ACHN (cell line): ENCODE data around the gene DR1.

Experiments
- DNase-seq: peaks from one replicate; pipeline ENCODE4 v3.0.0-alpha.2; 2015
- in situ Hi-C: cut with HindIII; loops from 2 replicates; pipeline ENCODE4 v1.10.0; 2017; ENCODE audit warnings: low sequenced_read_pairs, low pct_ligation_motif_present, low pct_unique_long_range_greater_than_20kb

The DR1 gene

GRCh38 chr1:93345633-93346420 is at the start of gene DR1:
Gene DR1 (plus strand): TSS chr1:93345907. CDS start chr1:93346646, 739 bp downstream.
- DNase-seq = peak; percentile 89
- in situ Hi-C loops = no loop called here

- no peak for DNase-seq
- in situ Hi-C loops = no loop called here
Measured at GRCh38 chr1:93296555-93297154, 49.1 kb upstream of the DR1 start.

- in situ Hi-C loops = no loop called here
- DNase-seq = no peak
Measured at GRCh38 chr1:93301131-93301530, 44.6 kb upstream of the DR1 start.

GRCh38 chr1:93302078-93302477 is 43.6 kb upstream of the DR1 start:
- no peak for DNase-seq
- in situ Hi-C loops = no loop called here

DNA sequence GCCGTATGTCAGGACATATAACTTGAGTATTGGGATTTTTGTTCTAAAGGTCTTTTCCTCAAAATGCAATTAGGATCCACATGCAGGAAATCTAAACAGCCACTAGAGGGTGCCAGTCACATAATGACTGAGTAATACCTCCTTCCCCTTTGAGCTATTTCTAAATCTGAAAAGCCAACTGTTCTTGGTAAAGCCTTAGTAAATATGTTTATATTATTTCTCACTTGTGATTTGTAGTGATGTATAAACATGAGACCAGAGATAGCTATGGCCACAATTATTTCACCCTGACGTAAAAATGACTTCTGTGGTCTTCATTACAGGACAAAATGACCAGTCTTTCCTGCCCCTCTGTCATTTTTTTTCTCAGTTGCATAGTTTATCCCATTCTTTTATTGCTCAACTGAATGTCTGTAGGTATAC is 41.0 kb upstream of the DR1 start:
- DNase-seq = peak; percentile 68
- in situ Hi-C loops = no loop called here

GRCh38 chr1:93306920-93307319 is 38.8 kb upstream of the DR1 start:
- no peak for DNase-seq
- in situ Hi-C loops = no loop called here

GRCh38 chr1:93313026-93313425 is 32.7 kb upstream of the DR1 start:
- no peak for DNase-seq
- in situ Hi-C loops = no loop called here

DNA sequence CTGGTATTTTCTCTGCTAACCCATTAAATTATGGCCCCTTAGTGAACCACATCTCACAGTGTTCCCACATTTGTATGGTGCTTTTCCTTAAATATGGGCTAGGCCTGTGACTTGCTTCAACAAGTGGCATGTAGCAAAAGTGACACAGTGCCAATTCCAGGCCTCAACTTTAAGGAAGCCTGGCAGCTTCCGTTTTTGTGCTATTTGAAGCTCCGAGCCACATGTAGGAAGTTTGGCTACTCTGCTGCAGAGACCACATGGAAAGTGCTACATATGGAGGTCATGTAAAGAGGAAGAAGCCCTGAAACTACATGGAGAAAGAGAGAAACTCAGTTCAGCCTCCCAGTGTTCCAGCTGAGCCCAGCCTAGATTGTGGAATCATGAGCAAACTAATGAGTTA is 28.5 kb upstream of the DR1 start:
- DNase-seq = no peak
- in situ Hi-C loops = no loop called here

GRCh38 chr1:93317943-93318342 is 27.8 kb upstream of the DR1 start:
- DNase-seq = no peak
- in situ Hi-C loops = no loop called here

GRCh38 chr1:93321720-93322119 is 24.0 kb upstream of the DR1 start:
- in situ Hi-C loops = no loop called here
- DNase-seq = no peak

DNA sequence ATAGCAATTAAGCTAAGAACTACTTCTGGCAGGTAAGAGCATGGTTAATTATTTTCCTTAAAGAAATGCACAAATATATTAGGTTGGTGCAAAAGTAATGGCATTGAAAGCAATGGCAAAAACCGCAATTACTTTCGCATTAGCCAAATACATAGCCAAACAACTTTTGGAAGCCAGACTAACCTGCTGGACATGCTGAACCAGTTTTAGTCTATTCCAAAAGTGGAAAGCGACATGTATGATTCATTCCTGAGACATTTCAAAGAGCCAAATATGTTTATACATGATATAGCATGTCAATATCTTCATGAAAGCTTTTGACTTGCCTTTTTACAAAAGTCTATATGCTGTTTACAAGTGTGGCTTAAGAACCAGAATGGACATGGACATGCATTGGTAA is 23.4 kb upstream of the DR1 start:
- in situ Hi-C loops = no loop called here
- DNase-seq = no peak

DNA sequence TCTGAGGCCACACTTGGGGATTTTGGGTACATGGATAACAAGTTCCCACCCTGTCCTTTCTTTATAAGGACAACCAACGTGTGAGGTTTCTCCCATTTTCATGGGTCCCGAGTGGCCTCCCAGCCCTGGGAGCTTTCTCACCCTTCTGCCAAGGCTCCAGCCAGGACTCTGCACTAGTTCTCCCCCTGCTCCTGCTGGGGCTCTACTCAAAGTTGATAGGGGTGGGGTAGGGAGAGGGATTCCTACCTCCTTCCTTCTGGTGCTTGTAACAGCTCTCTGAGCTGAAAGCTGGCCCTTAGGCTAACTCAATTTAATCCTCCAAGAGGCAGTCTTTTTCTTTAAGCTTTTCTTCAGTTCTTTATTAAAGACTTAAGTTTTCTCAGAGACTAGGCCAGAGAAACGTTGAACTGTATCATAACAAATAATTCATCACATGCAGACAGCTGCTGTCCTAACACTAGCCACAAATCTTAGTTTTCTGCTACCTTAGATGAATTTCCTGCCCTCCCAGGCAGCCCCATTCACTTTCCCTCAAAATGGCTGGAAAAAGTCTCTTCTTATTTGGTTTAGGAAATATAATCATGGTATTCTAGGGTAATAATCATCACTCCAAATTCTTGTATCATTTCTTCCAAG is 22.4 kb upstream of the DR1 start:
- DNase-seq = no peak
- in situ Hi-C loops = no loop called here

GRCh38 chr1:93324486-93325464 is 20.9 kb upstream of the DR1 start:
- DNase-seq = peak; percentile 48
- in situ Hi-C loops = no loop called here

DNA sequence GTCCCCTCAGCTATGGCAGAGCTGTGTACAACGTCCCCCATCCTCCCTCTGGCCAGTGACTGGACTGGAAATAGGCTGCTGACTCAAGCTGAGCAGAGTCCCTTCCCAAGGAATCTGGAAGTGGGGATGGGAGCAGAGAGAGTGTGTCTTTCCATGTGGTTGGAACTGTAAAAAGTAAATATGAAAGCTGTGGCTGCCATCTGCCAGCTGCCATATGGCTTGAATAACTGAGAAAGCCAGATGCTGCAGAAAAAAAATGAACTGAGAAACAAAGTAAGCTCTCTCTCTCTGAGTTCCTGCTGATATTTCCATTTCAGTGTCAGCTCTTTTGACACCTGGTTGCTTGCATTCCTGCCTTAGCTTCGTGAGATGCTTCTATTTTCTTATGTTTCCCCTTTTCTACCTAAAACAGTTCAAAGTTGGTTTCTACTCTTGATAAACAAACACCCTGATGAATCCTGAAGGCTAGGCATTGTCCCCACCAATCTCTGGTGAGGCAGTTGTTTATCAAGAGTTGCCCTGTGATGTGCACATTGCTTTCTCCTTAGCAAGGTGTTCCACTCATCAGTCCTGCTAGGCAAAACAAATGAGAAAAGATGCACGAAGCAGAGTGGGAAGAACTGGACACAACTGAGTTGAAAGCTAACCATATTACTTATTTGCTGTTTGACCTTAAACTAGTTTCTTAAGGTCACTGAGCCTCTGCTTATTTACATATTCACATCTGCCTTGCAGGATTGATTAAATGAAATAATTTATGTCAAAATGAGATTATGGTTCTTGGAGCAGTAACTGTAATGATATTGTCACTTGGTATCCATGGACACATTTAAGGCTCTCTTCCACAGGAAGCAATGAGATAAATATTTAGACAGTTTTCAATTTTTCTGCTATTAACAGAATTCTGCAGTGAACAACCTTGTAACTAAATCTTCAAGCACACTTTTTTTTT is 16.6 kb upstream of the DR1 start:
- no peak for DNase-seq
- in situ Hi-C loops = no loop called here

DNA sequence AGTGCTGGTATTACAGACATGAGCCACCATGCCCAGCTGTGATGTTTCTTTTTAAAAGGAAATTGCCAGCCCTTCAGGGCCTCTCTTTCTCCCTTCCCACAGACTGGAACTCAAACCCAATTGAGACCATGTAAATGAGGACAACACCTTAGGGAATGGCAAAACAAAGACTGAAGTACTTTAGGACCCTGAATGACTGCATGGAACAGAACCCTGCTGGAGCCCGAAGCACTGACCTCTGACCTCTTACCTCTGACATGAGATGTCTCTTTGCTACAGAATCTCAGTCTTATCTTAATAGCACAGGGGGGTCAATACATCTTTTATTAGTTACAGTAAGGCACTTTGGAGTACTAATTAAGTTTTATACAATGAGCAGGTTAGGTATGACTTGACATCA is 15.5 kb upstream of the DR1 start:
- DNase-seq = no peak
- in situ Hi-C loops = no loop called here

DNA sequence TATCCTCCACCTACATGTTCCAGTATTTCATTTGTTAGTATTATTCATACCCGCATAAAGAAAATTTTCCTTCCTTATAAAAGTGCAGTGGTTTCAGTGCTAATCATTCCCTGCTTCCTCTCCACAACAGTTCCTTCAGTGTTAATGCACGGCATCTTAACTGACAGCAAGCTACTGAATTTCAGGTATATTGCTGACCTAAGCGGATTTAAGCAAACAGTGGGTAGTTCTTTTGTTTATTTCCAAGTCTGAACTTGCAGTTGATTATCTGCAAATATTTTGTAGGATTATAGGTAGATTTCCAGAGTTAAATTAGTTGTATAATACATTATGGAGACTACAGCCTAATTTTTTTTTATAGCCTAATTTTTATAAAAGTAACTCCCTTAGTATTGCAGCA is 15.1 kb upstream of the DR1 start:
- DNase-seq = no peak
- in situ Hi-C loops = no loop called here

- no peak for DNase-seq
- in situ Hi-C loops = no loop called here
Measured at GRCh38 chr1:93331412-93331811, 14.3 kb upstream of the DR1 start.

DNA sequence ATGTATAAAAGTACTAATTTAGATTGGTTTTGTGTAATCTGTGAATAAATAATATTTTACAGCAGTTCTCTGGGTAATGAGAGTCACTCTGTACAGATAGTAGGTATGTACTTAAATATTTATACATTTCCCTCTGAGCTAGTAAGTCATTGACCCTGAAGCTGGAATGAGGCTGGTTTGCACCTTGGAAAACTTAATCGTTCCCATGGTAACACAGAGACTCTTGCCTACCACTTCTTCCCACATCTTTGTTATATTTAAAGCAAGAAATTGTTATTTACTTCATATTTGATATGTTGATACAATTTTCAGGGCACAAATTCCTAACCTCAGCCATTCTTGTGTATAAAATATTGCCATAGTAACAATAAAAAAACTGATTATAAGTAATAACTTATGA is 13.3 kb upstream of the DR1 start:
- in situ Hi-C loops = no loop called here

More for the DNA sequence above, 13.3 kb upstream of the DR1 start:
- DNase-seq = no peak
